SK-N-SH (cell line): ENCODE results near the gene CILP. TPM values are rescaled to one million over a fixed set of nuclear protein-coding genes. Genes with fewer than 3 reads are reported as not detected.

Source experiments
- CTCF ChIA-PET: fragments of 300-600, 350-600 bp; formaldehyde crosslinking; extraction: SDS; loops from one replicate; lab custom pipeline; 2021; lab: Yijun Ruan, JAX
- POLR2A ChIA-PET: fragments of 350-600 bp; sonication (Branson Sonifier 250); formaldehyde crosslinking; extraction: SDS; loops from one replicate; lab custom pipeline; 2020; ENCODE audit warnings: antibody characterized with exemption, inconsistent platforms; lab: Yijun Ruan, JAX
- DNase-seq: peaks from one replicate; pipeline ENCODE4 v3.0.0; 2012
- H2AFZ ChIP-seq: fragments of 200-600 bp; sonication (generic); 2 replicates; pipeline ENCODE4 v1.8.1; 2016; ENCODE audit warnings: antibody characterized with exemption, mild to moderate bottlenecking, low read depth
- H3F3A ChIP-seq: fragments of 200-600 bp; sonication (generic); replicated peaks from 2 replicates; pipeline ENCODE3; 2016; ENCODE audit warnings: antibody characterized with exemption, mild to moderate bottlenecking; ENCODE audit not compliant: insufficient read depth
- H3K27ac ChIP-seq, 2 experiments: fragments of 200-500 bp in 1 of 2; fragments of 200-600 bp in 1 of 2; sonication (Bioruptor generic) in 1 of 2; sonication (generic), shearing (Covaris generic) in 1 of 2; 2 replicates each; pipeline versions ENCODE4 v1.5.1 to v1.6.1; 2014 to 2016; ENCODE audit warnings: low read depth in 2 of 2, inconsistent platforms in 1 of 2, low read length in 1 of 2, mild to moderate bottlenecking in 1 of 2, mixed read lengths in 1 of 2
- H3K27me3 ChIP-seq: fragments of 200-600 bp; sonication (generic), shearing (Covaris generic); 2 replicates; pipeline ENCODE4 v1.6.1; 2016; ENCODE audit warnings: mixed run types; ENCODE audit not compliant: insufficient read depth
- H3K36me3 ChIP-seq, 2 experiments: fragments of 200-500 bp in 1 of 2; fragments of 200-600 bp in 1 of 2; sonication (Bioruptor generic) in 1 of 2; sonication (generic) in 1 of 2; replicated peaks in 1 of 2; 2 replicates each; pipeline versions ENCODE3 to v1.5.1; 2014 to 2016; ENCODE audit warnings: low read length in 1 of 2, mild to moderate bottlenecking in 1 of 2; ENCODE audit not compliant: insufficient read depth in 2 of 2, control insufficient read depth in 1 of 2
- H3K4me1 ChIP-seq, 2 experiments: fragments of 200-500 bp in 1 of 2; fragments of 200-600 bp in 1 of 2; sonication (Bioruptor generic) in 1 of 2; sonication (generic), shearing (Covaris generic) in 1 of 2; 2 replicates each; pipeline versions ENCODE4 v1.5.1 to v1.6.1; 2014 to 2016; ENCODE audit warnings: low read depth in 1 of 2, low read length in 1 of 2, mixed run types in 1 of 2; ENCODE audit not compliant: insufficient read depth in 2 of 2, control insufficient read depth in 1 of 2
- H3K4me2 ChIP-seq: fragments of 200-600 bp; sonication (generic), shearing (Covaris generic); 2 replicates; pipeline ENCODE4 v1.6.1; 2017; ENCODE audit warnings: mixed run types
- H3K4me3 ChIP-seq, 2 experiments: fragments of 200-500 bp in 1 of 2; fragments of 200-600 bp in 1 of 2; sonication (Bioruptor generic) in 1 of 2; sonication (generic), shearing (Covaris generic) in 1 of 2; 2 replicates each; pipeline versions ENCODE4 v1.5.1 to v1.8.1; 2014 to 2016; ENCODE audit warnings: low read depth in 2 of 2, inconsistent platforms in 1 of 2, low read length in 1 of 2, mild to moderate bottlenecking in 1 of 2, mixed read lengths in 1 of 2, moderate library complexity in 1 of 2
- H3K79me2 ChIP-seq: fragments of 200-600 bp; sonication (generic); 2 replicates; pipeline ENCODE4 v1.8.1; 2017; ENCODE audit warnings: mild to moderate bottlenecking; ENCODE audit not compliant: insufficient read depth
- H3K9ac ChIP-seq: fragments of 200-600 bp; sonication (generic); 2 replicates; pipeline ENCODE4 v1.6.1; 2017; ENCODE audit warnings: mixed run types
- H3K9me2 ChIP-seq: fragments of 200-600 bp; sonication (generic); 2 replicates; pipeline ENCODE4 v1.6.1; 2017; ENCODE audit warnings: mixed run types
- H3K9me3 ChIP-seq: fragments of 200-600 bp; sonication (generic); 2 replicates; pipeline ENCODE4 v1.6.1; 2017; ENCODE audit warnings: mixed run types, mild to moderate bottlenecking, moderate library complexity
- H4K20me1 ChIP-seq: fragments of 200-600 bp; sonication (generic); 2 replicates; pipeline ENCODE4 v1.6.1; 2017; ENCODE audit warnings: mild to moderate bottlenecking, mixed run types; ENCODE audit not compliant: insufficient read depth
- EZH2phosphoT487 ChIP-seq: fragments of 200-600 bp; sonication (generic); IDR thresholded peaks from 2 replicates; pipeline ENCODE4 v1.6.1; 2017; ENCODE audit warnings: low read depth, mixed run types, mild to moderate bottlenecking, antibody characterized with exemption, moderate library complexity, borderline replicate concordance
- FOXJ3 ChIP-seq: sonication (generic); formaldehyde crosslinking; IDR thresholded peaks from 2 replicates; pipeline ENCODE4 v1.5.1; 2020; ENCODE audit warnings: mild to moderate bottlenecking, missing genetic modification reagents
- FOXM1 ChIP-seq: IDR thresholded peaks from 2 replicates; pipeline ENCODE4 v1.4.0; 2012; ENCODE audit warnings: low read depth, mild to moderate bottlenecking
- GABPA ChIP-seq: IDR thresholded peaks from 2 replicates; pipeline ENCODE4 v1.4.0; 2012; ENCODE audit warnings: low read depth, mild to moderate bottlenecking
- JUND ChIP-seq: IDR thresholded peaks from 2 replicates; pipeline ENCODE4 v1.4.0; 2012
- MAX ChIP-seq: IDR thresholded peaks from 2 replicates; pipeline ENCODE4 v1.4.0; 2012; ENCODE audit warnings: low read depth
- MEF2A ChIP-seq: IDR thresholded peaks from 2 replicates; pipeline ENCODE4 v1.4.0; 2012; ENCODE audit warnings: low read depth, borderline replicate concordance
- MXI1 ChIP-seq: IDR thresholded peaks from 2 replicates; pipeline ENCODE4 v1.6.1; 2012; ENCODE audit warnings: mild to moderate bottlenecking, low read depth, low read length, improper control_type of control experiment
- NRF1 ChIP-seq: IDR thresholded peaks from 2 replicates; pipeline ENCODE4 v1.6.1; 2012; ENCODE audit warnings: low read depth, mild to moderate bottlenecking, low read length
- PBX3 ChIP-seq: IDR thresholded peaks from 2 replicates; pipeline ENCODE4; 2012
- RCOR1 ChIP-seq: fragments of 150-350 bp; IDR thresholded peaks from 2 replicates; pipeline ENCODE4 v1.6.1; 2017; ENCODE audit warnings: antibody characterized with exemption, low read length
- REST ChIP-seq: IDR thresholded peaks from 2 replicates; pipeline ENCODE4 v1.6.1; 2012; ENCODE audit warnings: mild to moderate bottlenecking, low read depth, low read length, moderate library complexity
- RXRA ChIP-seq: IDR thresholded peaks from 2 replicates; pipeline ENCODE4 v1.4.0; 2012; ENCODE audit warnings: low read depth, mild to moderate bottlenecking, borderline replicate concordance
- TAF1 ChIP-seq: IDR thresholded peaks from 2 replicates; pipeline ENCODE4 v1.6.1; 2012; ENCODE audit warnings: low read depth, mild to moderate bottlenecking, low read length, moderate library complexity, borderline replicate concordance
- USF2 ChIP-seq: fragments of 150-350 bp; IDR thresholded peaks from 2 replicates; pipeline ENCODE4 v1.6.1; 2017; ENCODE audit warnings: antibody characterized with exemption, low read length, low read depth, borderline replicate concordance
- WGBS: methylation state at CpG from one replicate; pipeline ENCODE4 v1.1.6; 2017; ENCODE audit warnings: low lambda C conversion rate; 5-methylcytosine and 5-hydroxymethylcytosine counted together
- polyA plus RNA-seq, 3 experiments: library from polyadenylated mRNA; depleted of rRNA; stranded (reverse); fragments of >200 nt; gene quantifications; 2 replicates each; pipeline ENCODE4 v1.2.3, GENCODE V29; 2012

CILP gene
- polyA plus RNA-seq, 1 of the 3 experiments (the other 2 are of a cell fraction): 0.03 TPM

- TF ChIP-seq EZH2phosphoT487 (no peak), NRF1 (no peak), RCOR1 (no peak), USF2 (no peak), MEF2A (no peak), TAF1 (no peak), MAX (no peak), REST (no peak), FOXM1 (no peak), MXI1 (no peak), RXRA (no peak), GABPA (no peak), JUND (no peak), FOXJ3 (CRISPR knock-in tag) (no peak), PBX3 (no peak)
- 83% methylated on average over 5 of the region's 5 CpGs for WGBS
- ChIA-PET CTCF (interaction anchor here (1.1 to 1.5 kb wide), 2 partner anchors 12 to 36 kb away, joined by 3 read pairs; no protein-coding TSS in a partner anchor), POLR2A (no interaction called here)
- Histone ChIP-seq H3K79me2 (no peaks in the 10 kb centered on the region), H3K27ac (no peak overlapping the region), H3K9ac (no peak overlapping the region), H3K36me3 (no peaks in the 10 kb centered on the region), H3K9me2 (no peaks in the 10 kb centered on the region), H4K20me1 (no peaks in the 10 kb centered on the region), H3F3A (no peaks in the 10 kb centered on the region), H3K4me2 (no peak overlapping the region), H3K9me3 (no peaks in the 10 kb centered on the region), H3K27me3 (no peaks in the 10 kb centered on the region), H2AFZ (no peak overlapping the region), H3K4me3 (no peak overlapping the region), H3K4me1 (no peaks in the 10 kb centered on the region)
- DNase-seq: no peak
These were observed 22.4 kb upstream of the CILP start for GRCh38 chr15:65233696-65234095.
